Endothelial cell of umbilical vein (primary cell): ENCODE measurements around the gene YPEL5. TPM values are rescaled to one million over a fixed set of nuclear protein-coding genes. Genes with fewer than 3 reads are reported as not detected.

Experiments
- BruUV-seq: library from RNA; stranded (reverse); fragments of 400-500 nt; replicated peaks from 2 replicates; lab custom pipeline; 2021; lab: Mats Ljungman, UMichigan
- CTCF ChIA-PET: fragments of 300-600, 350-600 bp; sonication (Branson Sonifier 250); formaldehyde crosslinking; loops from one replicate; lab custom pipeline; 2021; ENCODE audit warnings: antibody characterized with exemption, inconsistent platforms; lab: Charles Lee
- POLR2A ChIA-PET: fragments of 300-600, 350-600 bp; sonication (Branson Sonifier 250); formaldehyde crosslinking; loops from one replicate; lab custom pipeline; 2021; ENCODE audit warnings: antibody characterized with exemption, inconsistent platforms; lab: Charles Lee
- DNase-seq: peaks from one replicate; pipeline ENCODE4 v3.0.0-alpha.2; 2011; ENCODE audit warnings: low read depth, low spot score
- FAIRE-seq: peaks from 2 replicates; lab custom pipeline; 2011; peaks lifted over from hg19 to GRCh38; lab: Jason Lieb, UNC
- H2AFZ ChIP-seq: 2 replicates; pipeline ENCODE4 v1.6.0; 2012; ENCODE audit warnings: low read depth, low read length, control low read depth, inconsistent platforms
- H3K27ac ChIP-seq: 2 replicates; pipeline ENCODE4 v1.5.1; 2011; ENCODE audit warnings: low read depth, mild to moderate bottlenecking, control low read depth, low read length, moderate library complexity; ENCODE audit not compliant: insufficient read depth
- H3K27me3 ChIP-seq, 2 experiments: 2 replicates each; pipeline versions ENCODE4 v1.6.0 to v1.6.1; 2011; ENCODE audit warnings: low read length in 2 of 2, mixed read lengths in 1 of 2; ENCODE audit not compliant: control insufficient read depth in 2 of 2, insufficient read depth in 2 of 2
- H3K36me3 ChIP-seq, 2 experiments: 2 replicates in 1 of 2; 3 replicates in 1 of 2; pipeline ENCODE4 v1.5.1; 2011; ENCODE audit warnings: low read length in 2 of 2, mild to moderate bottlenecking in 1 of 2, moderate library complexity in 1 of 2; ENCODE audit not compliant: control insufficient read depth in 2 of 2, insufficient read depth in 2 of 2; ENCODE audit errors: extremely low read depth in 1 of 2
- H3K4me1 ChIP-seq: 3 replicates; pipeline ENCODE4 v1.5.1; 2011; ENCODE audit warnings: mild to moderate bottlenecking, low read length; ENCODE audit not compliant: control insufficient read depth, insufficient read depth; ENCODE audit errors: extremely low read depth
- H3K4me2 ChIP-seq: 2 replicates; pipeline ENCODE4 v1.6.1; 2011; ENCODE audit warnings: low read length, control low read depth, mixed read lengths; ENCODE audit not compliant: insufficient read depth
- H3K4me3 ChIP-seq, 3 experiments: fragments of 200-600 bp in 1 of 3; sonication (generic), shearing (Covaris generic) in 1 of 3; replicated peaks in 1 of 3; 2 replicates each; pipeline ENCODE4 v1.5.1; 2011 to 2016; ENCODE audit warnings: control low read depth in 3 of 3, low read length in 3 of 3, mild to moderate bottlenecking in 2 of 3, inconsistent platforms in 1 of 3, low read depth in 1 of 3, moderate library complexity in 1 of 3; ENCODE audit not compliant: insufficient read depth in 1 of 3
- H3K79me2 ChIP-seq: 2 replicates; pipeline ENCODE4 v1.6.0; 2012; ENCODE audit warnings: low read length, inconsistent platforms; ENCODE audit not compliant: control insufficient read depth, insufficient read depth
- H3K9ac ChIP-seq: replicated peaks from 2 replicates; pipeline ENCODE3; 2011; ENCODE audit warnings: low read length, control low read depth; ENCODE audit not compliant: insufficient read depth; ENCODE audit errors: extremely low read depth
- H3K9me1 ChIP-seq: replicated peaks from 3 replicates; pipeline ENCODE4 v1.6.0; 2011; ENCODE audit warnings: mild to moderate bottlenecking, low read length; ENCODE audit not compliant: control insufficient read depth, insufficient read depth; ENCODE audit errors: extremely low read depth
- H3K9me3 ChIP-seq: replicated peaks from 2 replicates; pipeline ENCODE4 v1.5.1; 2012; ENCODE audit warnings: low read length, inconsistent platforms; ENCODE audit not compliant: control insufficient read depth, insufficient read depth
- H4K20me1 ChIP-seq: replicated peaks from 2 replicates; pipeline ENCODE3; 2011; ENCODE audit warnings: mild to moderate bottlenecking, low read length; ENCODE audit not compliant: control insufficient read depth, insufficient read depth; ENCODE audit errors: extremely low read depth
- EZH2 ChIP-seq: IDR thresholded peaks from 2 replicates; pipeline ENCODE4 v1.6.1; 2012; ENCODE audit warnings: borderline replicate concordance, low read depth, mild to moderate bottlenecking, moderate library complexity, low read length, inconsistent platforms; ENCODE audit not compliant: severe bottlenecking
- FOS ChIP-seq: IDR thresholded peaks from 2 replicates; pipeline ENCODE4 v1.6.1; 2011; ENCODE audit warnings: mild to moderate bottlenecking, low read length, moderate library complexity, borderline replicate concordance; ENCODE audit not compliant: insufficient read depth
- GATA2 ChIP-seq: IDR thresholded peaks from 2 replicates; pipeline ENCODE4 v1.7.0; 2011; ENCODE audit warnings: low read depth, mild to moderate bottlenecking, moderate library complexity, mixed read lengths, low read length; ENCODE audit not compliant: insufficient read length, insufficient read depth
- JUN ChIP-seq: IDR thresholded peaks from 2 replicates; pipeline ENCODE4 v1.6.1; 2011; ENCODE audit warnings: borderline replicate concordance, low read depth; ENCODE audit not compliant: insufficient read length, insufficient read depth
- MYC ChIP-seq: IDR thresholded peaks from one replicate; pipeline ENCODE4 v1.6.1; 2011; ENCODE audit warnings: mild to moderate bottlenecking, low read depth, low read length
- POLR2A ChIP-seq: IDR thresholded peaks from 2 replicates; pipeline ENCODE4 v1.6.1; 2012; ENCODE audit warnings: low read depth, mild to moderate bottlenecking, control low read depth, low read length
- POLR2AphosphoS5 ChIP-seq: IDR thresholded peaks from 2 replicates; pipeline ENCODE4 v1.6.1; 2012; ENCODE audit warnings: low read depth, mild to moderate bottlenecking, control low read depth, low read length, moderate library complexity; ENCODE audit not compliant: insufficient read depth
- dilution Hi-C: fragments of 300-500 bp; cut with MboI; formaldehyde crosslinking; loops from one replicate; pipeline ENCODE4 v1.15.0; 2019; ENCODE audit warnings: low sequenced_read_pairs; ENCODE audit not compliant: extremely low pct_ligation_motif_present
- intact Hi-C: fragments of 100-400 bp; cut with micrococcal nuclease; formaldehyde crosslinking; loops from one replicate; pipeline ENCODE4 v1.10.0; 2022
- polyA plus RNA-seq, 4 experiments: library from polyadenylated mRNA; depleted of rRNA in 3 of 4; stranded (reverse) in 3 of 4; unstranded in 1 of 4; fragments of >200 nt; gene quantifications; 2 replicates each; pipeline versions ENCODE4 v1.2.1 to v1.2.3, GENCODE V29; 2011 to 2012; ENCODE audit warnings: missing spikeins in 1 of 4
- total RNA-seq: library from RNA; stranded (reverse); gene quantifications from 2 replicates; pipeline ENCODE4 v1.2.3, GENCODE V29; 2021
- TF ChIP-seq, protein P1 (sequence below): IDR thresholded peaks from 2 replicates; pipeline ENCODE4 v1.6.1; 2011; ENCODE audit not compliant: insufficient read depth, insufficient read length
- TF ChIP-seq, protein P2 (sequence below), 2 donors: IDR thresholded peaks; 1 replicate in 1 of 2; 2 replicates in 1 of 2; pipeline ENCODE4 v1.5.1; 2011; ENCODE audit warnings: low read length in 2 of 2, mild to moderate bottlenecking in 2 of 2, moderate library complexity in 2 of 2, control low read depth in 1 of 2, inconsistent platforms in 1 of 2, low read depth in 1 of 2; ENCODE audit not compliant: insufficient read depth in 1 of 2; ENCODE audit errors: extremely low read depth in 1 of 2

Gene YPEL5
- total and polyA plus RNA-seq, 2 donors (not counting 3 experiments of a cell fraction or from before 2014, with no cell fraction given): 49.5 to 62.0 TPM

- no peak overlapping the region for H3K4me2 ChIP-seq
- H3K36me3 ChIP-seq: no peaks in the 10 kb centered on the region
- H3K79me2 ChIP-seq: no peaks in the 10 kb centered on the region
- no peak for FAIRE-seq
- dilution Hi-C loops: no loop called here
- H3K4me3 ChIP-seq: no peak overlapping the region
- H4K20me1 ChIP-seq: no peaks in the 10 kb centered on the region
- BruUV-seq: no TSS peak
- no peaks in the 10 kb centered on the region for H3K9me3 ChIP-seq
- ChIA-PET POLR2A (no interaction called here), CTCF (interaction anchor here (1.5 kb wide), 1 partner anchor 15 kb away, joined by 3 read pairs; no protein-coding TSS in a partner anchor)
- no peak overlapping the region for H3K9ac ChIP-seq
- no peak overlapping the region for H3K27ac ChIP-seq
- no peaks in the 10 kb centered on the region for H3K9me1 ChIP-seq
- H2AFZ ChIP-seq: no peak overlapping the region
- DNase-seq: no peak
- TF ChIP-seq JUN (no peak), GATA2 (no peak), POLR2AphosphoS5 (no peak), EZH2 (no peak), MYC (no peak), FOS (no peak), POLR2A (no peak)
- TF ChIP-seq, protein P1, sequence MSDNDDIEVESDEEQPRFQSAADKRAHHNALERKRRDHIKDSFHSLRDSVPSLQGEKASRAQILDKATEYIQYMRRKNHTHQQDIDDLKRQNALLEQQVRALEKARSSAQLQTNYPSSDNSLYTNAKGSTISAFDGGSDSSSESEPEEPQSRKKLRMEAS: no peak
- TF ChIP-seq, protein P2, sequence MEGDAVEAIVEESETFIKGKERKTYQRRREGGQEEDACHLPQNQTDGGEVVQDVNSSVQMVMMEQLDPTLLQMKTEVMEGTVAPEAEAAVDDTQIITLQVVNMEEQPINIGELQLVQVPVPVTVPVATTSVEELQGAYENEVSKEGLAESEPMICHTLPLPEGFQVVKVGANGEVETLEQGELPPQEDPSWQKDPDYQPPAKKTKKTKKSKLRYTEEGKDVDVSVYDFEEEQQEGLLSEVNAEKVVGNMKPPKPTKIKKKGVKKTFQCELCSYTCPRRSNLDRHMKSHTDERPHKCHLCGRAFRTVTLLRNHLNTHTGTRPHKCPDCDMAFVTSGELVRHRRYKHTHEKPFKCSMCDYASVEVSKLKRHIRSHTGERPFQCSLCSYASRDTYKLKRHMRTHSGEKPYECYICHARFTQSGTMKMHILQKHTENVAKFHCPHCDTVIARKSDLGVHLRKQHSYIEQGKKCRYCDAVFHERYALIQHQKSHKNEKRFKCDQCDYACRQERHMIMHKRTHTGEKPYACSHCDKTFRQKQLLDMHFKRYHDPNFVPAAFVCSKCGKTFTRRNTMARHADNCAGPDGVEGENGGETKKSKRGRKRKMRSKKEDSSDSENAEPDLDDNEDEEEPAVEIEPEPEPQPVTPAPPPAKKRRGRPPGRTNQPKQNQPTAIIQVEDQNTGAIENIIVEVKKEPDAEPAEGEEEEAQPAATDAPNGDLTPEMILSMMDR (IDR thresholded peaks at IDR 0.05; ENCODE audit: extremely low read depth in 1 of 2, insufficient read depth in 1 of 2, low read depth in 1 of 2, low read length in 2 of 2): no peak
- intact Hi-C loops: no loop called here
- H3K4me1 ChIP-seq: peaks cover 4% of the 10 kb centered on the region
- peaks cover 1 to 19% of the 10 kb centered on the region in 2 experiments for H3K27me3 ChIP-seq
Measured at GRCh38 chr2:30139131-30139870, 7.5 kb upstream of the YPEL5 start.
